Kidney tubule cell (primary cell): Measurements from ENCODE around the gene SIRPB1.
A peak's percentile ranks its signal among the peaks of the same experiment; 100 is the strongest.
"Not testable (repeated sequence)": the region's sequence is repeated elsewhere in the genome, so short reads cannot be mapped to it uniquely, and the experiment has no call there.

Source experiments
- DNase-seq: peaks from one replicate; pipeline ENCODE4 v3.0.0-alpha.2; 2018; ENCODE audit warnings: low spot score

Gene SIRPB1

GRCh38 chr20:1619861-1620444 lies at the start of gene SIRPB1:
Gene SIRPB1 (minus strand): TSS chr20:1620009. CDS start chr20:1619944, 65 bp downstream.
- DNase-seq, result peak; percentile 91

GRCh38 chr20:1669304-1669703 lies 49.5 kb upstream of the SIRPB1 start:
- DNase-seq, result peak; percentile 26

- no peak for DNase-seq
These were observed 47.8 kb upstream of the SIRPB1 start for GRCh38 chr20:1667502-1668085.

GRCh38 chr20:1666802-1667201 lies 47.0 kb upstream of the SIRPB1 start:
- no peak for DNase-seq

GRCh38 chr20:1665345-1665744 lies 45.5 kb upstream of the SIRPB1 start:
- no peak for DNase-seq

- no peak for DNase-seq
These were observed 45.1 kb upstream of the SIRPB1 start for GRCh38 chr20:1664911-1665310.

- DNase-seq, result peak; percentile 9
These were observed 44.1 kb upstream of the SIRPB1 start for GRCh38 chr20:1663917-1664316.

- DNase-seq, result no peak
These were observed 41.9 kb upstream of the SIRPB1 start for GRCh38 chr20:1661542-1662299.

- no peak for DNase-seq
These were observed 40.4 kb upstream of the SIRPB1 start for GRCh38 chr20:1660246-1660645.

- peak; percentile 20 for DNase-seq
These were observed 37.9 kb upstream of the SIRPB1 start, which contains the start of gene SIRPG for GRCh38 chr20:1657556-1658334. Gene SIRPG (minus strand): TSS chr20:1657779. CDS start chr20:1657714, 65 bp downstream.

- no peak for DNase-seq
These were observed 37.0 kb upstream of the SIRPB1 start for GRCh38 chr20:1656844-1657243.

- no peak for DNase-seq
These were observed 35.2 kb upstream of the SIRPB1 start for GRCh38 chr20:1654996-1655395.

- no peak for DNase-seq
These were observed 33.2 kb upstream of the SIRPB1 start for GRCh38 chr20:1652960-1653359.

- DNase-seq, result no peak
These were observed 32.3 kb upstream of the SIRPB1 start for GRCh38 chr20:1652104-1652503.

GRCh38 chr20:1651268-1652058 lies 31.7 kb upstream of the SIRPB1 start:
- no peak for DNase-seq

GRCh38 chr20:1648101-1648500 lies 28.3 kb upstream of the SIRPB1 start:
- no peak for DNase-seq

- DNase-seq, result no peak
These were observed 27.2 kb upstream of the SIRPB1 start for GRCh38 chr20:1646975-1647431.

GRCh38 chr20:1644101-1644962 lies 24.5 kb upstream of the SIRPB1 start:
- no peak for DNase-seq

- not testable (repeated sequence) for DNase-seq
These were observed 18.8 kb upstream of the SIRPB1 start for GRCh38 chr20:1638643-1639042.

GRCh38 chr20:1637755-1638154 lies 17.9 kb upstream of the SIRPB1 start:
- peak; percentile 97 for DNase-seq

GRCh38 chr20:1637226-1637625 lies 17.4 kb upstream of the SIRPB1 start:
- DNase-seq, result peak; percentile 85
